ENCODE results near the gene GAL3ST2. TPM values are rescaled to one million over a fixed set of nuclear protein-coding genes. Genes with fewer than 3 reads are reported as not detected.
"Not testable (repeated sequence)": the region's sequence is repeated elsewhere in the genome, so short reads cannot be mapped to it uniquely, and the experiment has no call there.

The GAL3ST2 gene
- total RNA-seq, 4 donors from 2014 or later, result 1.6 TPM; not detected in 3

DNA sequence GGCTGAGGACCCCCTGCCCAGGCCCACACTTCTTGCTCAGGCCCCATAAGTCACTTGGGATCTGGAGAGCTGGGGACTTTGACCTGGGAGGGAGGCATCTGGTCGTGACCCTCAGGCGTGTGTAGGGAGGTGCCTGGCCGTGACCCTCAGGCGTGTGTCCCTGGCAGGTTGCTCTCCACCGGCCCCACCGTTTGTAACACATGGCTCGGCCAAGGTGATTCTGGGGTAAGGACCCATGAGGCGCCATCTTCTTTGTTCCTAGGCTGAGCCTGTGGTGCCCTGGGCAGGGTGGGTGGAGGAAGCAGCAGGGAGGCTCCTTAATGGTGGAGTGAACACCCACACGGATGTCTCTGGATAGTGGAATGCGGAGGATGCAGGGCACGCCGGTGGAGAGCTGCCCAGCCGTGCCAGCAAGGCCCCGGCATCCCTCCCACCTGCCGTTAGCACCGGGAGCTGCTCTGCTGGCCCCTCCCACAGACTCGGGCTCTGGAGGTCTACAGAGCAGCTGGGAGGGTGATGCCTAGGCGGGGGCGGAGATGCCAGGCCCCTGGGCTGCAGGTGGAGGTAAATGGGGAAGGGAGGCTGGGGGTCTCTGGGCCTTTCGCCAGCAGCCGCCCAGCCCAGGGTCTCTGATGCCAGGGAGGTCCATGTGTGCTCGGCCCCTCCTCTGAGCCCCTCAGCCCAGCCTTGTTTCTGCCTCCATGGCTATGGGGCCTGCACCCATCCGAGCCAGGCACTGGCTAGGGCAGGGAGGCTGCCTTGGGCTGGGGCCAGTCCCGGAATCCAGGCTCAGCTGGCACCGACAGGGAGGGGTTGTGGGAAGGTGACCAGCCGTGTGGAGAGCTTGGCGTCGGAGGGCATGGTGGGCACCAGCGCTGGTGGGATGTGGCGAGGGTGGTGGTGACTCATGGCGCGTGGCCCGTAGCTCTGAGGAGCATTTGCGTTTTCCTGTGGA is 1.1 kb upstream of the GAL3ST2 start:
- Histone ChIP-seq H3K27me3 (peaks cover 10 to 12% (median 11%) of the 10 kb centered on the region in 3 donors), H3K36me3 (no peaks in the 10 kb centered on the region), H3K4me1 (peaks cover 0 to 10% of the 10 kb centered on the region in 2 donors), H3K9me3 (no peaks in the 10 kb centered on the region), H3K27ac (no peak overlapping the region), H3K4me3 (no peak overlapping the region)
- DNase-seq (no peak), ATAC-seq (no peak)
- intact Hi-C loops (cut with DNase I; ENCODE audit: low total_unique reads) (no loop called here), in situ Hi-C loops (cut with MboI; ENCODE audit: low sequenced_read_pairs in 4 of 4) (no loop called here)
- TF ChIP-seq POLR2A (IDR thresholded peaks at IDR 0.05), result no peak
- TF ChIP-seq, protein P1, sequence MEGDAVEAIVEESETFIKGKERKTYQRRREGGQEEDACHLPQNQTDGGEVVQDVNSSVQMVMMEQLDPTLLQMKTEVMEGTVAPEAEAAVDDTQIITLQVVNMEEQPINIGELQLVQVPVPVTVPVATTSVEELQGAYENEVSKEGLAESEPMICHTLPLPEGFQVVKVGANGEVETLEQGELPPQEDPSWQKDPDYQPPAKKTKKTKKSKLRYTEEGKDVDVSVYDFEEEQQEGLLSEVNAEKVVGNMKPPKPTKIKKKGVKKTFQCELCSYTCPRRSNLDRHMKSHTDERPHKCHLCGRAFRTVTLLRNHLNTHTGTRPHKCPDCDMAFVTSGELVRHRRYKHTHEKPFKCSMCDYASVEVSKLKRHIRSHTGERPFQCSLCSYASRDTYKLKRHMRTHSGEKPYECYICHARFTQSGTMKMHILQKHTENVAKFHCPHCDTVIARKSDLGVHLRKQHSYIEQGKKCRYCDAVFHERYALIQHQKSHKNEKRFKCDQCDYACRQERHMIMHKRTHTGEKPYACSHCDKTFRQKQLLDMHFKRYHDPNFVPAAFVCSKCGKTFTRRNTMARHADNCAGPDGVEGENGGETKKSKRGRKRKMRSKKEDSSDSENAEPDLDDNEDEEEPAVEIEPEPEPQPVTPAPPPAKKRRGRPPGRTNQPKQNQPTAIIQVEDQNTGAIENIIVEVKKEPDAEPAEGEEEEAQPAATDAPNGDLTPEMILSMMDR (IDR thresholded peaks at IDR 0.05 in 4 of 5, conservative IDR thresholded peaks at IDR 0.05 in 1 of 5), result no peak

DNA sequence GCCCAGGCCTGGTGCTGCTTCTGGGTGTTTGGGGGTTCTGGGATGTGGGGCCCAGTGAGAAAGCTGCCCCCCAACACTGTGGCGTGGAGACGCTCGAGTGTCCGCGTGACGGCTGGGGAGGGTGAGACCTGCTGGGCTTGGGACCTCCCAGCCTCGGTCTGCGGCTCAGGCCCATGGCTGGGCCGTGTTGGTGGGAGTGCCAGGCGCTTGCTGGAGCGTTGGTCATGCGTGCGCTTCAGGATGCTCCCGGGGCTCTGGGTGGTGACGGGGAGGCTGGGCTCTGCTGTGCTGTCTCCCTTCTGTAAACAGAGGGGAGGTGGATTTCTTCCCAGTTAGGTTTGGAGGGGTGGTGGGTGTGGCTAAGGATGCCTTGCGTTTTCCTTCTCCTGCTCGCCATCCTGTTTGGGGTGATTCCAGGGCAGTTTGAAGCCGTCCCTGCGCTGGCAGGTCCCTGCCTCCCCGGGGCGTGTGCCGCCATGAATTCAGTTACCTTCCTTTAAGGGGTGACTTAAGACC is 606 bp downstream of the GAL3ST2 start:
- H3K4me3 ChIP-seq, result no peak overlapping the region
- no peaks in the 10 kb centered on the region for H3K4me1 ChIP-seq
- no peak overlapping the region for H3K27ac ChIP-seq
- TF ChIP-seq POLR2A (IDR thresholded peaks at IDR 0.05), result no peak
- TF ChIP-seq, protein P1 (IDR thresholded peaks at IDR 0.05 in 4 of 5, conservative IDR thresholded peaks at IDR 0.05 in 1 of 5), result no peak
- in situ Hi-C loops (cut with MboI; ENCODE audit: low sequenced_read_pairs in 4 of 4) (no loop called here), intact Hi-C loops (cut with DNase I; ENCODE audit: low total_unique reads) (no loop called here)
- ATAC-seq (no peak), DNase-seq (no peak)
- H3K9me3 ChIP-seq, result no peaks in the 10 kb centered on the region
- H3K36me3 ChIP-seq, result no peaks in the 10 kb centered on the region
- peaks cover 10 to 12% (median 11%) of the 10 kb centered on the region in 3 donors for H3K27me3 ChIP-seq

DNA sequence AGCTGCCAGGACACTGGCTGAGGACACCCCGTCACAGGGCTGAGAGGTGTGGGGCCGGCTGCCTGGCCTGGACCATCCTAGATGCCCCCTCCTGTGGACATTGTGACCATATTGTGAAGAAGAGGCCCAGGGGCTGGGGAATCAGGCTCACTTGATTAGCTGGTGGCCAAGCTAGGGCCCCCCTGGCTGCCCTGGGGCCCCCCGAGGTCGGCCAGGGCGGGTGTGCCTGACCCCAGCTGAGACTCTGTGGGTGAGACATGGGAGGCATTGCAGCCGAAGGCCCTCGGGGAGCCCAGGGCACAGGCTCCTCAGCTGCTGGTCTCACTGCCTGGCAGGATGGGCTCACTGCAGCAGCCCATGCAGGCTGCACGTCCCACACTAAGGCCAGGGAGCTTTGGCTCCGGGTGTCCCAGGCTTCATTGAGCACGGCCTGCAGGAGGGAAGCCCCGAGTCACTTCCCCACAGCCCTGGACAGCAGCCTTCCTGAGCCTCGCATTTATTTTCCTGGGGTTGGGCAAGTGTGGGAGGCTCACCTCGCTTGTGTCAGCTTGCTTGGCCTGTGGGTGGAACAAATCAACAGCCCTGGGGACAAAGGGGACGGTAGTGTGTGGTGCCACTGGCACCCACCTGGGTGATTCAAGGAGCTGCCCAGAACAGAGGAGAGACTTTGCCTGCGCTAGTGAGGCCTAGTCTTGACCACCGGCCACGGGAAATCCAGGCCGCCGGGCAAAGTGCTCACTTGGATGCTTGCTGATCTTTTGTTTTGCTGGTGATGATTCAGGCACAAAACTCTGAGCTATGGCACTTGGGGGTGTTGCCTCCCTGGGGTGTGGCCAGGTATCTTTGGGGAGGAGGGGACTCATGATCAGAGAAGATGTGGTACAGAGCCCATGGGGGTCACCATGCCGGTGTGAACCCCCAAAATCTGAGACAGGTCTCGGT is 1.3 kb downstream of the GAL3ST2 start:
- in situ Hi-C loops (cut with MboI; ENCODE audit: low sequenced_read_pairs in 4 of 4), result no loop called here
- Histone ChIP-seq H3K9me3 (no peaks in the 10 kb centered on the region), H3K4me1 (no peaks in the 10 kb centered on the region), H3K36me3 (no peaks in the 10 kb centered on the region), H3K27me3 (peaks cover 10 to 12% (median 11%) of the 10 kb centered on the region in 3 donors), H3K27ac (no peak overlapping the region), H3K4me3 (no peak overlapping the region)
- TF ChIP-seq, protein P1 (IDR thresholded peaks at IDR 0.05 in 4 of 5, conservative IDR thresholded peaks at IDR 0.05 in 1 of 5), result no peak
- TF ChIP-seq POLR2A (IDR thresholded peaks at IDR 0.05), result no peak
- ATAC-seq (no peak), DNase-seq (no peak)
- intact Hi-C loops (cut with DNase I; ENCODE audit: low total_unique reads), result no loop called here

DNA sequence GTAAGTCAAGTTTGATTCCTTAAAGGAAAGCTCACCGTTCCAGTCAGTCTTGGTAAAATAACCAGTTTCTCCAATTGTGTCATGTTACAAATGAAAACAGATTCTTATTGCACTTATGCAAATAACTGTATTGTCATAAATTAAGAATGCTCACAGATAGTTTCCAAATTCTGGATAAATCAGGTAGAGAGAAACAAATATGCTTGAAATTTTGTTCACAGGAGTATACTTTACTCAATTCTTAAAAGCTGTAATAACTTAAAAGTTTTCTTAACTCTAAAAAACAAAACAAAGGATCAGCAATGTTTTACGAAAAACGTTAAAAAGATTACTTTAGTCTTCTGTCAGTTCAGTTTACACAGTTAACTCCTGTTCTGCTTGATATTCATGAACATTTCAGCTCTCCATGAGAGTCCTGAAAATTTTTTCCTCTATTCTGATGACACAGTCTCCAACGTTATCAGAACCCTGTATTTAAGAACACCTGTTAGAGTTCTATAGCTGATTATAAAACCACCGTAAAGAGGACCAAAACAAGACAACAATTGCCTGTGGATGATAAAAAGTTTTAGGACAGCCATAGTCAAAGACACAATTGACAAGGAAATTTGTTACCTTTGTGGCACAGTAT is 4.4 kb downstream of the GAL3ST2 start:
- H3K27ac ChIP-seq, result no peak overlapping the region
- H3K4me3 ChIP-seq, result no peak overlapping the region
- H3K36me3 ChIP-seq, result no peaks in the 10 kb centered on the region
- TF ChIP-seq, protein P1 (IDR thresholded peaks at IDR 0.05 in 4 of 5, conservative IDR thresholded peaks at IDR 0.05 in 1 of 5), result no peak
- TF ChIP-seq POLR2A (IDR thresholded peaks at IDR 0.05), result no peak
- no peak for DNase-seq
- H3K4me1 ChIP-seq, result no peaks in the 10 kb centered on the region
- intact Hi-C loops (cut with DNase I; ENCODE audit: low total_unique reads), result no loop called here
- ATAC-seq, result no peak
- H3K27me3 ChIP-seq, result no peaks in the 10 kb centered on the region
- no peaks in the 10 kb centered on the region for H3K9me3 ChIP-seq
- in situ Hi-C loops (cut with MboI; ENCODE audit: low sequenced_read_pairs in 4 of 4), result no loop called here

DNA sequence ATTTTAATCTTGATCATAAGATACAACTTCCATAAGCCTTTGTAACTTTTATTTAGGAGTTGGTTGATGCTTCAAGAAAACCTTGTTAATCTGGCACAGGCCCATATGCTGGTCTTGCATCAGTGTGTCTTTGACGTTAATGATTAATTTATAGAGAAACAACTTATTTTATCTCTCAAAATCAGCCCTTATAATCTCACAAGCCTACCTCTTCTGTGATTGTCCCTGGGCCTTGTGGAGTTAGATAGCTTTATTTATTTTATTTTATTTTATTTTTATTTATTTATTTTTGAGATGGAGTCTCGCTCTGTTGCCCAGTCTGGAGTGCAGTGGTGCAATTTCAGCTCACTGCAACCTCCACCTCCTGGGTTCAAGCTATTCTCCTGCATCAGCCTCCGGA is 5.4 kb downstream of the GAL3ST2 start:
- not testable (repeated sequence) for ATAC-seq, H3K36me3 ChIP-seq

More for the DNA sequence above, 5.4 kb downstream of the GAL3ST2 start:
- in situ Hi-C loops (cut with MboI; ENCODE audit: low sequenced_read_pairs in 4 of 4); H3K27ac ChIP-seq; H3K9me3 ChIP-seq; DNase-seq; intact Hi-C loops (cut with DNase I; ENCODE audit: low total_unique reads); H3K4me1 ChIP-seq; H3K4me3 ChIP-seq; H3K27me3 ChIP-seq: not testable (repeated sequence)

Data from gastrocnemius medialis (tissue), 4 donors.